ENCODE data around the gene PTPRN2. TPM values are rescaled to one million over a fixed set of nuclear protein-coding genes. Genes with fewer than 3 reads are reported as not detected.

PTPRN2 gene
- total RNA-seq, 1 experiment from 2014 or later = 1.7 TPM

GRCh38 chr7:157764946-157765537 is 822.6 kb downstream of the PTPRN2 start:
- H3K27ac ChIP-seq (ENCODE audit: low read length) = no peak overlapping the region
- no peaks in the 10 kb centered on the region; the same call in 1 of the 2 replicates for H3K9me3 ChIP-seq (ENCODE audit: low read length)
- H3K9me2 ChIP-seq (replicated peaks; ENCODE audit: insufficient read depth, low read length) = no peaks in the 10 kb centered on the region
- no peak for DNase-seq
- no peaks in the 10 kb centered on the region for H3K36me3 ChIP-seq (ENCODE audit: insufficient read depth, low read length)
- H3K27me3 ChIP-seq (ENCODE audit: low read length) = no peaks in the 10 kb centered on the region
- no peak overlapping the region for H2AFZ ChIP-seq (ENCODE audit: low read length)
- no peak overlapping the region for H3K4me3 ChIP-seq (ENCODE audit: low read length)
- H3K79me2 ChIP-seq (ENCODE audit: low read length) = no peaks in the 10 kb centered on the region
- no peaks in the 10 kb centered on the region for H3K4me1 ChIP-seq (ENCODE audit: low read length)
- no peaks in the 10 kb centered on the region for H4K20me1 ChIP-seq (ENCODE audit: insufficient read depth, low read depth, low read length)
- no peak overlapping the region for H3K4me2 ChIP-seq (ENCODE audit: low read depth, low read length, poor library complexity, severe bottlenecking)
- H3K9ac ChIP-seq (ENCODE audit: low read length) = no peak overlapping the region

DNA sequence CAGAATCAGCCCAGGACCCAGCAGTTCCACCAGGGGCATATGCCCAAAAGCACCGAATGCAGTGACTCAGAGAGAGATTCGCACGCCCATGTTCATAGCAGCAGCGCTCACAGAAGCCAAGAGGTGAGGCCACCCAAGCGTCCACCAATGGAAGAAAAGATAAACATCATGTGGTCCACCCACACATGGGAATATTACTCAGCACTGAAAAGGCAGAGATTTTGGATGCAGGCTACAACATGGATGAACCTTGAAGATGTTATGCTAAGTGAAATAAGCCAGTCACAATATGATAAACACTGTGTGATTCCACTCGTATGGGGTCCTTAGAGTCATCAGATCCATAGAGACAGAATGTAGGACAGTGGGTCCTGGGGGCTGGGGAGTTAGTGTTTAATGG is 823.4 kb downstream of the PTPRN2 start:
- Histone ChIP-seq H3K9me2 (replicated peaks; ENCODE audit: insufficient read depth, low read length) (no peaks in the 10 kb centered on the region), H3K9ac (ENCODE audit: low read length) (no peak overlapping the region), H3K4me2 (ENCODE audit: low read depth, low read length, poor library complexity, severe bottlenecking) (no peak overlapping the region), H3K9me3 (ENCODE audit: low read length) (no peaks in the 10 kb centered on the region; the same call in 1 of the 2 replicates), H3K36me3 (ENCODE audit: insufficient read depth, low read length) (no peaks in the 10 kb centered on the region), H3K27me3 (ENCODE audit: low read length) (no peaks in the 10 kb centered on the region), H3K27ac (ENCODE audit: low read length) (no peak overlapping the region), H4K20me1 (ENCODE audit: insufficient read depth, low read depth, low read length) (no peaks in the 10 kb centered on the region), H3K4me1 (ENCODE audit: low read length) (no peaks in the 10 kb centered on the region), H3K79me2 (ENCODE audit: low read length) (no peaks in the 10 kb centered on the region), H2AFZ (ENCODE audit: low read length) (no peak overlapping the region), H3K4me3 (ENCODE audit: low read length) (no peak overlapping the region)
- no peak for DNase-seq

DNA sequence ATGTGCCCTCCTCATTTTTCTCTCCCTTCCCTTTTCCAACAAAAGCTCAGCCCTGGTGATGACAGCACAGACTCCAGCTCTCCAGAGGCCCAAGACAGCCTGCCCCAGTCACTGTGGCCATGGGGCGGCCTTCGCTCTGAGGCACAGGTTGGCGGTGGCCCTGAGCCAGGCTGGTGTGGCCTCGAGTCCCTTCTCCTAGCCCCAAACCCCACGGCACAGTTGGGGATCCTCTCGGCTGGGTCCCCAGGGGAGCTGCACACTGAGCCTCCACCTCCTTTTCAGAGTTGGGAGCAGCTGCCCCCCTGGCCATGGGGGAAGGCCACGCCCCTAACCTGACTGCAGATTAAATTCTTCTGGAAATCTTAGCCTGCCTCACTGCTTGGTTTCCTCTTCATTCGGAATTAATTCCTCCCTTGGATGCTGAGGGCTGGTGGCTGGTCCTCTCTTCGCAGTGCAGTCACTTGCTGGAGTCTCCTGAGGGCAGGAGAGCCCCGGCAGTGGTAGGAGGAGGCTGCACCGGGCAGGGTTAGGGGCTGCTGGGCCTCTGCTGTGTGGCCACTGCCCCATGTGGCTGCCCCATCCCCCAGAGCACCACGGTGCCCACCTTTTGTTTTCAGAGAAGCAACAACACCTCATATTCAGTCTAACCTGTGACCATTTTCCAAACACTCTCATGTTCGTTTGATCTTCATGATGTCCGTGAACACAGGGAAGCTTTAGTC is 824.2 kb downstream of the PTPRN2 start:
- Histone ChIP-seq H4K20me1 (ENCODE audit: insufficient read depth, low read depth, low read length) (no peaks in the 10 kb centered on the region), H3K9me3 (ENCODE audit: low read length) (no peaks in the 10 kb centered on the region; the same call in 1 of the 2 replicates), H3K36me3 (ENCODE audit: insufficient read depth, low read length) (no peaks in the 10 kb centered on the region), H2AFZ (ENCODE audit: low read length) (no peak overlapping the region), H3K9ac (ENCODE audit: low read length) (no peak overlapping the region), H3K27ac (ENCODE audit: low read length) (no peak overlapping the region), H3K4me1 (ENCODE audit: low read length) (no peaks in the 10 kb centered on the region), H3K4me3 (ENCODE audit: low read length) (no peak overlapping the region), H3K27me3 (ENCODE audit: low read length) (no peaks in the 10 kb centered on the region), H3K79me2 (ENCODE audit: low read length) (no peaks in the 10 kb centered on the region), H3K4me2 (ENCODE audit: low read depth, low read length, poor library complexity, severe bottlenecking) (no peak overlapping the region), H3K9me2 (replicated peaks; ENCODE audit: insufficient read depth, low read length) (no peaks in the 10 kb centered on the region)
- no peak for DNase-seq

DNA sequence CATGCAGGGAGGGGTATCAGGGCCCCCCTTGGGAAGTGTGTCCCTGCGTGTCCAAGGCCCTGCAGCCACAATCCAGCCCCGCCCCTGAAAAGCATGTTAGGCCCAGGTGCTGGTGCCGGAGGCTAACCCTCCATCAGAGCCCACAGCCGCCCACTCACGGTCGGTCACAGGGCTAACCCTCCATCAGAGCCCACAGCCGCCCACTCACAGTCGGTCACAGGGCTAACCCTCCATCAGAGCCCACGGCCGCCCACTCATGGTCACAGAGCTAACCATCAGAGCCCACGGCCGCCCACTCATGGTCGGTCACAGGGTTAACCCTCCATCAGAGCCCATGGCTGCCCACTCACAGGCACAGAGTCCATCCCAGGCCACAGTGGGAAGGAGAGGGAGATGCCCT is 824.8 kb downstream of the PTPRN2 start:
- no peak overlapping the region for H3K4me2 ChIP-seq (ENCODE audit: low read depth, low read length, poor library complexity, severe bottlenecking)
- no peak overlapping the region for H3K4me3 ChIP-seq (ENCODE audit: low read length)
- DNase-seq = no peak
- no peaks in the 10 kb centered on the region for H3K27me3 ChIP-seq (ENCODE audit: low read length)
- no peak overlapping the region for H3K9ac ChIP-seq (ENCODE audit: low read length)
- H3K79me2 ChIP-seq (ENCODE audit: low read length) = no peaks in the 10 kb centered on the region
- H3K27ac ChIP-seq (ENCODE audit: low read length) = no peak overlapping the region
- no peaks in the 10 kb centered on the region for H3K4me1 ChIP-seq (ENCODE audit: low read length)
- no peaks in the 10 kb centered on the region for H3K9me2 ChIP-seq (replicated peaks; ENCODE audit: insufficient read depth, low read length)
- no peak overlapping the region for H2AFZ ChIP-seq (ENCODE audit: low read length)
- H3K36me3 ChIP-seq (ENCODE audit: insufficient read depth, low read length) = no peaks in the 10 kb centered on the region
- no peaks in the 10 kb centered on the region for H4K20me1 ChIP-seq (ENCODE audit: insufficient read depth, low read depth, low read length)
- no peaks in the 10 kb centered on the region; the same call in 1 of the 2 replicates for H3K9me3 ChIP-seq (ENCODE audit: low read length)

DNA sequence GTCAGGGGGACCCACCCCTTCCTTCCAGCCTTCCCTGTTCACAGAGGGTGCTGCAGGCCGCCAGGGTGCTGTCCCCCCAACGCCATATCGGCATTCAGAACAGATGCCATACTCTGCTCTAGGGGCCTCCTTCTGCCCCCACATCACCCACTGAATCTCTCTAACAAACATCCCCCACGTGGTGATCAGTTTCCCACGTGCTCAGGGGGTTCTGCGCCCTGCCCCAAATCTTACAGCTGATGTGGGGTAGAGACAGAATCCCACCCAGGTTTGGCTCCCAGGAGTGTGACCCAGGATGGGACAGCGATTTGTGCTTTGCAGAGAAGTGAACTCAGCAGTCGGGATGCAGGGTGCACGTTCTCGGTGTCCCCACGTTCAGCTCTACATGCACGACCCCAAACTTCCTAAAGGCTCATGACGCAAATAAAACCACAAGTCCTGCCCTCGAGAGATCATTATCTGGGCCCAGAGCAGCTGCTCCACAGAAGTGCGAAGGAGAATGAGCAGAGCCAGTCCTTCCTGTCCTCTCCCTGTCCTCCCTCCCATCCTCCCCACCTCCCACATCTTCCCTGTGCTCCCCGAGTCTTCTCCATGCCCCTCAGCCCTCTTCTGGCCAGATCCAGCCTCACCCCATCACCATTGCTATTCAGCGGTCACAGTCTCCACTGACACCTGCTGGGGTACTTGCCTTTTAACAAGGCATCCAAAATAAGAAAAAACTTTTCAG is 827.5 kb downstream of the PTPRN2 start:
- peak; percentile 47 for DNase-seq
- H4K20me1 ChIP-seq (ENCODE audit: insufficient read depth, low read depth, low read length) = no peaks in the 10 kb centered on the region
- H3K4me3 ChIP-seq (ENCODE audit: low read length) = no peak overlapping the region
- H3K9me3 ChIP-seq (ENCODE audit: low read length) = no peaks in the 10 kb centered on the region; the same call in 1 of the 2 replicates
- H3K27ac ChIP-seq (ENCODE audit: low read length) = no peak overlapping the region
- no peaks in the 10 kb centered on the region for H3K4me1 ChIP-seq (ENCODE audit: low read length)
- H3K36me3 ChIP-seq (ENCODE audit: insufficient read depth, low read length) = no peaks in the 10 kb centered on the region
- no peaks in the 10 kb centered on the region for H3K9me2 ChIP-seq (replicated peaks; ENCODE audit: insufficient read depth, low read length)
- H3K27me3 ChIP-seq (ENCODE audit: low read length) = no peaks in the 10 kb centered on the region
- H3K9ac ChIP-seq (ENCODE audit: low read length) = no peak overlapping the region
- no peaks in the 10 kb centered on the region for H3K79me2 ChIP-seq (ENCODE audit: low read length)
- H3K4me2 ChIP-seq (ENCODE audit: low read depth, low read length, poor library complexity, severe bottlenecking) = no peak overlapping the region
- H2AFZ ChIP-seq (ENCODE audit: low read length) = no peak overlapping the region

- no peaks in the 10 kb centered on the region for H3K36me3 ChIP-seq (ENCODE audit: insufficient read depth, low read length)
- no peaks in the 10 kb centered on the region for H3K27me3 ChIP-seq (ENCODE audit: low read length)
- H3K9ac ChIP-seq (ENCODE audit: low read length) = no peak overlapping the region
- no peaks in the 10 kb centered on the region for H3K4me1 ChIP-seq (ENCODE audit: low read length)
- H3K4me3 ChIP-seq (ENCODE audit: low read length) = no peak overlapping the region
- no peaks in the 10 kb centered on the region for H3K79me2 ChIP-seq (ENCODE audit: low read length)
- no peak overlapping the region for H3K4me2 ChIP-seq (ENCODE audit: low read depth, low read length, poor library complexity, severe bottlenecking)
- DNase-seq = no peak
- no peaks in the 10 kb centered on the region for H4K20me1 ChIP-seq (ENCODE audit: insufficient read depth, low read depth, low read length)
- H2AFZ ChIP-seq (ENCODE audit: low read length) = no peak overlapping the region
- H3K27ac ChIP-seq (ENCODE audit: low read length) = no peak overlapping the region
- H3K9me2 ChIP-seq (replicated peaks; ENCODE audit: insufficient read depth, low read length) = no peaks in the 10 kb centered on the region
- H3K9me3 ChIP-seq (ENCODE audit: low read length) = no peaks in the 10 kb centered on the region; the same call in 1 of the 2 replicates
Measured at GRCh38 chr7:157759246-157759805, 828.3 kb downstream of the PTPRN2 start.

DNA sequence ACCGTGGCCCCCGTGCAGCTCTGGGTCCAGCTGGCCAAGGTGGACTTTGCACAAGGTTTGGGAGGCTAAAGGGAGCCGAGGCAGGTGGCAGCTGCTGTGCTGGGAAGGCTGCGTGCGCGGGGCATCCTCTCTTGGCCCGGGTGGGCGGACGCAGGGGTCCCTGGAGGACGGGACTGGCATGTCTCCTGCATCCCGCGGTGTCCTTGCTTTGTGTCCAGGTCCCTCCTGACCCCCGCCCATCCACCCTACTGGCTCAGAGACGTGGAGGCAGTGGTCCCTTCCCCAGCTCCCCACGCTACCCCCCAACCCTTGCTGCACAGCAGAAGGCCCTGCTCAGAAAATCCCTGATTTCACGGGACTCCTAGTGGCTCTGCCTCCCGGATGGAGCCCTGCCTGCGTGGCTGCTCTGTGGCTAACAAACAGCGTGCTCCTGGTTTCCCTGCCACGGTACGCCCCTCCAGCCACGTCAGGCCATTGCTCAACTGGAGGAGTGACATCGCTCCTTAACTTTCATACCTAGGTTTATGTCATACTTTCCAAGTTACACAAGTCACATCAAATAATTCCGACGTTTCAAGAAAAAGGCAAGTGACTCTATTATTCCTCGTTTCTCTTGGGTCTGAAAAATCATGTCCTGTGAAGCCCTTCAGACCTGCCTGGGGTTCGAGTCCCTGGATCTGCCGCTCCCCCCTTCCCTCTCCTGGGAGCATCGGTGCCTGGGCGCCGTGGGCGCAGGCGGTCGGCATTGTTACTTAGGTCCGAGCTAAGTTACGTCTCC is 829.0 kb downstream of the PTPRN2 start:
- no peaks in the 10 kb centered on the region for H3K79me2 ChIP-seq (ENCODE audit: low read length)
- no peaks in the 10 kb centered on the region for H3K9me3 ChIP-seq (ENCODE audit: low read length)
- no peak overlapping the region for H3K27ac ChIP-seq (ENCODE audit: low read length)
- H3K27me3 ChIP-seq (ENCODE audit: low read length) = no peaks in the 10 kb centered on the region
- no peak for DNase-seq
- no peak overlapping the region for H3K4me2 ChIP-seq (ENCODE audit: low read depth, low read length, poor library complexity, severe bottlenecking)
- no peak overlapping the region for H3K4me3 ChIP-seq (ENCODE audit: low read length)
- no peak overlapping the region for H3K9ac ChIP-seq (ENCODE audit: low read length)
- H3K4me1 ChIP-seq (ENCODE audit: low read length) = no peaks in the 10 kb centered on the region
- H3K9me2 ChIP-seq (replicated peaks; ENCODE audit: insufficient read depth, low read length) = no peaks in the 10 kb centered on the region
- no peak overlapping the region for H2AFZ ChIP-seq (ENCODE audit: low read length)
- no peaks in the 10 kb centered on the region for H4K20me1 ChIP-seq (ENCODE audit: insufficient read depth, low read depth, low read length)
- H3K36me3 ChIP-seq (ENCODE audit: insufficient read depth, low read length) = no peaks in the 10 kb centered on the region
